ENCODE results near the gene ANKRD11.
A peak's percentile ranks its signal among the peaks of the same experiment; 100 is the strongest.

ANKRD11 gene

GRCh38 chr16:89369266-89369895 lies 121.0 kb downstream of the ANKRD11 start:
- CTCF ChIA-PET = interaction anchor here (0.8 to 1.4 kb wide), 3 partner anchors 57 to 188 kb away, joined by 3 read pairs; no protein-coding TSS in a partner anchor
- TF ChIP-seq CTCF (IDR thresholded peaks at IDR 0.05; ENCODE audit: control extremely low read depth, extremely low read depth, low read depth, missing control alignments) = no peak
- no peak for DNase-seq (ENCODE audit: extremely low spot score)
- POLR2A ChIA-PET = no interaction called here

- DNase-seq (ENCODE audit: extremely low spot score) = no peak
- TF ChIP-seq CTCF (IDR thresholded peaks at IDR 0.05; ENCODE audit: control extremely low read depth, extremely low read depth, low read depth, missing control alignments) = no peak
- ChIA-PET POLR2A (no interaction called here), CTCF (interaction anchor here (0.8 to 1.1 kb wide), 4 partner anchors 11 to 63 kb away, joined by 3 to 4 read pairs (median 4); no protein-coding TSS in a partner anchor)
Observed at GRCh38 chr16:89368604-89369249, 121.6 kb downstream of the ANKRD11 start.

GRCh38 chr16:89367538-89367915 lies 122.8 kb downstream of the ANKRD11 start:
- no peak for TF ChIP-seq CTCF (IDR thresholded peaks at IDR 0.05; ENCODE audit: control extremely low read depth, extremely low read depth, low read depth, missing control alignments)
- ChIA-PET POLR2A (no interaction called here), CTCF (interaction anchor here (1.1 kb wide), 1 partner anchor 26 kb away, joined by 3 read pairs; no protein-coding TSS in a partner anchor)
- no peak for DNase-seq (ENCODE audit: extremely low spot score)

DNA sequence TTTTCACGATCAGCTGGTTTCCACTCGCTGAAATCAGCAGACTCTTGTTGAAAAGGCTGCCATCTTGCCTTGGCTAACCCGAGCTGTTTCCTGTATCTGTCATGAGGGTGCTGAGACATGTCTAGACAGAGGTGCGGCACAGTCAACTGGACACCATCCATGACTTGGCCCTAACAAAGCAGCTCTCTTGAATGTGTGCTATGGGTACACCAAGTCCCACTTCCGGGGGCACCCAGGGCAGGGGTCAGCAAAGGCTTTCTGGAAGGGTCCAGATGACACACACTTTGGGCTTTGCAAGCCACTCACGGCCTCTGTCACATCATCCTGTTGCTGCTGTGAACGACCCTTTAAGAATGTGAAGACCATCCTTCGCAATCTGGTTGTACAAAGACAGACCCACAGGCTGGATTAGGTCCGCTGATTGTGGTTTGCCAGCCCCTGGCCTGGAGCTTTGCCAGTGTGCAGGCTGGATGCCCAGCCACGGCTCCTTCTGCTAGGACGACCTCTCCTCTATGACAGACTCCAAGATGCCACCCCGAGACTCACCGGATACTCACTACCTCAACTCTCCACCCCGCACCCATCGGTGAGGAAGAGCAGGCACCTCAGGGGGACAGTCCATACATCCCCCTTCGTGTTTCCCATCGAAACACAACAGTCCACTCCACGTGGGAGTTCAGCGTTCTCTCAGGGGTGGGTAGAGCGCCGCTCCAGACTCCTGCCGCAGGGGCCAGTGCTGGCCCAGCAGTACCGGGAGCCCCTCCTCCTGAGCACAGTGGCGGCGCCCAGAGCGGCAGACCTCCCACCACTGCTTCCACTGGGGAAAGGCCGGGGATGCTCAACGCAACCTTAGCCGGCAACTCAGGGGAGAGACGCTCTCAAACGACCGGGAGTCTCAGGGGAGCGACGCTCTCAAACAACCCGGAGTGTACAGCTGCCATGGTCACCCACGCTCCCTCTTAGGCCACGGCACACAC lies 123.5 kb downstream of the ANKRD11 start:
- ChIA-PET POLR2A (no interaction called here), CTCF (interaction anchor here (1.1 kb wide), 1 partner anchor 19 kb away, joined by 3 read pairs; no protein-coding TSS in a partner anchor)
- TF ChIP-seq CTCF (IDR thresholded peaks at IDR 0.05; ENCODE audit: control extremely low read depth, extremely low read depth, low read depth, missing control alignments) = no peak
- no peak for DNase-seq (ENCODE audit: extremely low spot score)

GRCh38 chr16:89365996-89366395 lies 124.4 kb downstream of the ANKRD11 start:
- POLR2A ChIA-PET = no interaction called here
- no peak for DNase-seq (ENCODE audit: extremely low spot score)
- CTCF ChIA-PET = interaction anchor here (1.1 kb wide), 1 partner anchor 20 kb away, joined by 3 read pairs; no protein-coding TSS in a partner anchor
- TF ChIP-seq CTCF (IDR thresholded peaks at IDR 0.05; ENCODE audit: control extremely low read depth, extremely low read depth, low read depth, missing control alignments) = no peak

- POLR2A ChIA-PET = no interaction called here
Observed at GRCh38 chr16:89365044-89365467, 125.3 kb downstream of the ANKRD11 start.

More at GRCh38 chr16:89365044-89365467, 125.3 kb downstream of the ANKRD11 start:
- no peak for TF ChIP-seq CTCF (IDR thresholded peaks at IDR 0.05; ENCODE audit: control extremely low read depth, extremely low read depth, low read depth, missing control alignments)
- peak; percentile 66 for DNase-seq (ENCODE audit: extremely low spot score)
- CTCF ChIA-PET = interaction anchor here (0.9 to 1.3 kb wide), 4 partner anchors 18 to 125 kb away, joined by 3 read pairs; no protein-coding TSS in a partner anchor
